22Rv1 (cell line): ENCODE measurements around the gene CA10.

Experiments used
- ZFX ChIP-seq: fragments of 450-650 bp; IDR thresholded peaks from 2 replicates; pipeline ENCODE4 v1.6.1; 2017; ENCODE audit warnings: antibody characterized with exemption, borderline replicate concordance
- TF ChIP-seq, protein P1 (sequence below): fragments of 450-650 bp; IDR thresholded peaks from 2 replicates; pipeline ENCODE4 v1.5.1; 2017; ENCODE audit warnings: mild to moderate bottlenecking

DNA sequence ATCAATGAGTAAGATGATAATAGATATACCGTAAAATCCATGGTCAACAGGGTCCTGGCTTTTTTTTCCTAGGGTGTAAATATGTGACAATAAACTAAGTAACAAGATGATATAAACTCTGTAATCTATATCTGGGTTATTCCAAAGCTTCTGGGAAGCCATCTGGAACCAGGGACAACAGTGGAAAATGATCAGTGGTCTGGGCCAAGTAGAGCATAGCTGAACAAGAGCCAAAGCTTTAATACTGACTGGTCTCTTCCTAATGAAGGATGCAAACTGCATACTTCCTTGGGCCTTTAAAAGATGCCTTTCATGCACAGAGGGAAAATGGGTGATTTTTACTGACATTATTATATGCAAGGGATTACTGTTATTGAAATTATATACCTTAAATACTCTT lies 8.9 kb downstream of the CA10 start:
- TF ChIP-seq, protein P1, sequence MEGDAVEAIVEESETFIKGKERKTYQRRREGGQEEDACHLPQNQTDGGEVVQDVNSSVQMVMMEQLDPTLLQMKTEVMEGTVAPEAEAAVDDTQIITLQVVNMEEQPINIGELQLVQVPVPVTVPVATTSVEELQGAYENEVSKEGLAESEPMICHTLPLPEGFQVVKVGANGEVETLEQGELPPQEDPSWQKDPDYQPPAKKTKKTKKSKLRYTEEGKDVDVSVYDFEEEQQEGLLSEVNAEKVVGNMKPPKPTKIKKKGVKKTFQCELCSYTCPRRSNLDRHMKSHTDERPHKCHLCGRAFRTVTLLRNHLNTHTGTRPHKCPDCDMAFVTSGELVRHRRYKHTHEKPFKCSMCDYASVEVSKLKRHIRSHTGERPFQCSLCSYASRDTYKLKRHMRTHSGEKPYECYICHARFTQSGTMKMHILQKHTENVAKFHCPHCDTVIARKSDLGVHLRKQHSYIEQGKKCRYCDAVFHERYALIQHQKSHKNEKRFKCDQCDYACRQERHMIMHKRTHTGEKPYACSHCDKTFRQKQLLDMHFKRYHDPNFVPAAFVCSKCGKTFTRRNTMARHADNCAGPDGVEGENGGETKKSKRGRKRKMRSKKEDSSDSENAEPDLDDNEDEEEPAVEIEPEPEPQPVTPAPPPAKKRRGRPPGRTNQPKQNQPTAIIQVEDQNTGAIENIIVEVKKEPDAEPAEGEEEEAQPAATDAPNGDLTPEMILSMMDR: no peak
- no peak for TF ChIP-seq ZFX
